Breast epithelium (tissue), 4 donors: ENCODE results near the gene SSU72. TPM values are rescaled to one million over a fixed set of nuclear protein-coding genes. Genes with fewer than 3 reads are reported as not detected.

ENCODE experiments used
- DNase-seq, 2 donors: peaks; one replicate each; pipeline ENCODE4 v3.0.0-alpha.2; 2019; ENCODE audit warnings: low spot score in 2 of 2
- H3K27ac ChIP-seq, 2 donors: fragments of 200-600 bp; sonication (generic) in 1 of 2; one replicate each; pipeline ENCODE4 v1.5.1; 2016 to 2019; ENCODE audit warnings: mild to moderate bottlenecking in 1 of 2
- H3K27me3 ChIP-seq, 2 donors: fragments of 200-600 bp; sonication (generic) in 1 of 2; one replicate each; pipeline versions ENCODE4 v1.5.1 to v1.6.0; 2017 to 2019; ENCODE audit warnings: control low read depth in 1 of 2, mild to moderate bottlenecking in 1 of 2
- H3K36me3 ChIP-seq: fragments of 200-600 bp; one replicate; pipeline ENCODE4 v1.5.1; 2019
- H3K4me1 ChIP-seq, 2 donors: fragments of 200-600 bp; sonication (generic); one replicate each; pipeline ENCODE4 v1.5.1; 2016 to 2019; ENCODE audit warnings: control low read depth in 1 of 2
- H3K4me3 ChIP-seq, 3 donors: fragments of 200-600 bp; sonication (generic); 1 replicate in 2 of 3; 2 replicates in 1 of 3; pipeline ENCODE4 v1.5.1; 2016 to 2019; ENCODE audit warnings: mild to moderate bottlenecking in 3 of 3, moderate library complexity in 2 of 3
- H3K9me3 ChIP-seq, 2 donors: fragments of 200-600 bp; sonication (generic) in 1 of 2; one replicate each; pipeline ENCODE4 v1.5.1; 2016 to 2019; ENCODE audit warnings: control low read depth in 1 of 2
- POLR2A ChIP-seq: fragments of 450-650 bp; IDR thresholded peaks from one replicate; pipeline ENCODE4 v1.6.1; 2016; ENCODE audit warnings: antibody characterized with exemption, mild to moderate bottlenecking, moderate library complexity
- POLR2AphosphoS5 ChIP-seq, 3 donors: sonication (generic); formaldehyde crosslinking; IDR thresholded peaks; one replicate each; pipeline ENCODE4 v1.6.1; 2017; ENCODE audit warnings: antibody characterized with exemption in 3 of 3
- intact Hi-C: fragments of 100-400 bp; cut with DNase I; formaldehyde crosslinking; loops from one replicate; pipeline ENCODE4 v1.15.1; 2023; ENCODE audit warnings: low total_unique reads
- total RNA-seq, 3 donors: library from RNA; depleted of rRNA; stranded (reverse); fragments of >200 nt; gene quantifications; one replicate each; pipeline ENCODE4 v1.1.0, GENCODE V29; 2016
- TF ChIP-seq, protein P1 (sequence below), 3 donors: fragments of 450-650 bp; IDR thresholded peaks; one replicate each; pipeline ENCODE4 v1.5.1; 2016 to 2017; ENCODE audit warnings: antibody characterized with exemption in 3 of 3, mild to moderate bottlenecking in 3 of 3, moderate library complexity in 3 of 3

Gene SSU72
- total RNA-seq, 3 donors from 2014 or later = 100 to 125 (median 114) TPM

GRCh38 chr1:1599030-1599934 lies 24.6 kb upstream of the SSU72 start:
- TF ChIP-seq, protein P1, sequence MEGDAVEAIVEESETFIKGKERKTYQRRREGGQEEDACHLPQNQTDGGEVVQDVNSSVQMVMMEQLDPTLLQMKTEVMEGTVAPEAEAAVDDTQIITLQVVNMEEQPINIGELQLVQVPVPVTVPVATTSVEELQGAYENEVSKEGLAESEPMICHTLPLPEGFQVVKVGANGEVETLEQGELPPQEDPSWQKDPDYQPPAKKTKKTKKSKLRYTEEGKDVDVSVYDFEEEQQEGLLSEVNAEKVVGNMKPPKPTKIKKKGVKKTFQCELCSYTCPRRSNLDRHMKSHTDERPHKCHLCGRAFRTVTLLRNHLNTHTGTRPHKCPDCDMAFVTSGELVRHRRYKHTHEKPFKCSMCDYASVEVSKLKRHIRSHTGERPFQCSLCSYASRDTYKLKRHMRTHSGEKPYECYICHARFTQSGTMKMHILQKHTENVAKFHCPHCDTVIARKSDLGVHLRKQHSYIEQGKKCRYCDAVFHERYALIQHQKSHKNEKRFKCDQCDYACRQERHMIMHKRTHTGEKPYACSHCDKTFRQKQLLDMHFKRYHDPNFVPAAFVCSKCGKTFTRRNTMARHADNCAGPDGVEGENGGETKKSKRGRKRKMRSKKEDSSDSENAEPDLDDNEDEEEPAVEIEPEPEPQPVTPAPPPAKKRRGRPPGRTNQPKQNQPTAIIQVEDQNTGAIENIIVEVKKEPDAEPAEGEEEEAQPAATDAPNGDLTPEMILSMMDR (IDR thresholded peaks at IDR 0.05) = no peak
- no peak for TF ChIP-seq POLR2AphosphoS5 (IDR thresholded peaks at IDR 0.05)
- TF ChIP-seq POLR2A = no peak
- no peaks in the 10 kb centered on the region for H3K9me3 ChIP-seq
- H3K27ac ChIP-seq = no peak overlapping the region
- H3K27me3 ChIP-seq = peaks cover 5 to 6% of the 10 kb centered on the region in 2 donors
- H3K36me3 ChIP-seq = no peaks in the 10 kb centered on the region
- peak overlapping the region in 2 of 3 donors; percentile 47 to 80 for H3K4me3 ChIP-seq
- DNase-seq = no peak
- intact Hi-C loops = no loop called here
- H3K4me1 ChIP-seq = peaks cover 6 to 8% of the 10 kb centered on the region in 2 donors

GRCh38 chr1:1598720-1599029 lies 24.0 kb upstream of the SSU72 start:
- no peak overlapping the region for H3K4me3 ChIP-seq
- TF ChIP-seq POLR2A (no peak), POLR2AphosphoS5 (IDR thresholded peaks at IDR 0.05) (no peak)
- TF ChIP-seq, protein P1 (IDR thresholded peaks at IDR 0.05) = no peak
- intact Hi-C loops = no loop called here
- H3K4me1 ChIP-seq = peaks cover 6 to 8% of the 10 kb centered on the region in 2 donors
- H3K9me3 ChIP-seq = no peaks in the 10 kb centered on the region
- H3K36me3 ChIP-seq = no peaks in the 10 kb centered on the region
- DNase-seq = no peak
- H3K27me3 ChIP-seq = peaks cover 5 to 6% of the 10 kb centered on the region in 2 donors
- no peak overlapping the region for H3K27ac ChIP-seq

DNA sequence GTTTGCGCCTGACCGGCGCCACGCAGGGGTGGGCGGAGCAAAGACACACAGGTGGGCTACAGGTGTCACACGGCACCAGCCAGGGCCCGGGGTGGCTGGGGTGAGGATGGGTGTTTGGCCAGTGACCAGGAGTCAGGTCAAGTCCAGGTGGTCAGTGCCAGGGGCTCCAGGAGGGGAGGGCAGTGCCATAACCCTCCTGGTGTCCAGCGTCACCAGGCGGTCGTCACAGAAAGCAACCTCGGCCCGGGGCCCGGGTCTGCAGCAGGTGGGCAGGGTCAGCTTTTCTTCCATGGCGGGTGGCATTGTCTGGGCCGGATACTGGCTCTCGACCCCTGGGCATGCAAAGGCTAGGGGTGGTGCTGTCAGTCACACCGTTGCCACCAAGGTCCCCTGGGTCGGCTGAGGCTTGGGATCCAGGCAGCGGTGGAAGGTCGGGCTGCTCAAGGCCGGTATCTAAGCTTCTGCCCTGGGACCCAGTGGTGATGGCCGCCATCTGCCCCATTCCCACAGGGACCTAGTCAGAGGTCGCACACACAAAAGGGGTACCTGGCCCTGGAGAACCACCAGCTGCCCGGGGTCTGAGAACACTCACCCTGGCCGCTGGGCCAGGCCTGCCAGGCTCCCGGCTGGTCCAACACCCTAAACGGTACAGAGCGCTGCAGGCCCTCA lies 23.5 kb upstream of the SSU72 start:
- no peak overlapping the region for H3K4me3 ChIP-seq
- H3K36me3 ChIP-seq = no peaks in the 10 kb centered on the region
- no peak overlapping the region for H3K27ac ChIP-seq
- TF ChIP-seq POLR2AphosphoS5 (IDR thresholded peaks at IDR 0.05) (no peak), POLR2A (no peak)
- TF ChIP-seq, protein P1 (IDR thresholded peaks at IDR 0.05) = no peak
- peaks cover 5 to 6% of the 10 kb centered on the region in 2 donors for H3K27me3 ChIP-seq
- H3K9me3 ChIP-seq = no peaks in the 10 kb centered on the region
- intact Hi-C loops = no loop called here
- H3K4me1 ChIP-seq = peaks cover 6 to 8% of the 10 kb centered on the region in 2 donors
- DNase-seq = no peak

DNA sequence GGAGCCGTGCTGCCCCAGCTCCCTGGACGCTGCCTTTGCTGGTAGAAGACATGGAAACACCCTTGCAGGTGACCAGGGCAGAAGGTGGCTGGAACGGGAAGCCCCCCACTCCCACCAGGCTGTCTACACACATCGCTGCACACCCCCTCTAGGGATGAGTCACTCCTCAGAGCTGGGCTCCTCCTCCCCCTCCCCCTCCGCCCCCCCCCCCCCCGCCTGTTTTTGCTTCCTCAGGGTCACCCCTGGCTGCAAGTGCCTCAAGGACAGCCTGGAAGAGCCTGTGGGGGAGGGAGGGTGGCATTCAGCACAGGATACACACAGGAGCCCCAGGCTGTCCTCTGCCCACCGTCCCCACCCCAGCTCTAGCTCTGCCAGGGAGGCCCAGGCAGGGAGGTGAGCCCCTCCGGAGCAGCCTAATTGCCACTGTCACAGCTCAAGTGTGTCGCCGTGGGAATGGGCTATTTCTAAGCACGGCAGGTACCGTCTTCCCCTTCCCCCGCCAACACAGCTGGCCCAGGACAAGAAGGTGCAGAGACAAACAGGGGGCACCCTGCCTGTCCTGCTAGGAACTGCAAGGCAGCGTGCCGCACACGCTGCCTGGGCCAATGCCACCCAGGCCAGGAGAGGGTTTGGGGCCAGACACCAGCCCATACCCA lies 22.7 kb upstream of the SSU72 start:
- H3K27me3 ChIP-seq = peaks cover 5 to 6% of the 10 kb centered on the region in 2 donors
- H3K27ac ChIP-seq = no peak overlapping the region
- H3K9me3 ChIP-seq = no peaks in the 10 kb centered on the region
- H3K4me3 ChIP-seq = no peak overlapping the region
- TF ChIP-seq, protein P1 (IDR thresholded peaks at IDR 0.05) = no peak
- TF ChIP-seq POLR2A = no peak
- no peak for TF ChIP-seq POLR2AphosphoS5 (IDR thresholded peaks at IDR 0.05)
- DNase-seq = no peak
- peaks cover 6 to 8% of the 10 kb centered on the region in 2 donors for H3K4me1 ChIP-seq
- intact Hi-C loops = no loop called here
- no peaks in the 10 kb centered on the region for H3K36me3 ChIP-seq
